GM13977 (cell line): ENCODE measurements around the gene RCOR1.

Experiments
- DNase-seq: peaks from one replicate; pipeline ENCODE4 v3.0.0; 2012; ENCODE audit warnings: low spot score
- in situ Hi-C: fragments of 300-500 bp; cut with MboI; formaldehyde crosslinking; loops from one replicate; pipeline ENCODE4 v1.12.0; 2022; ENCODE audit warnings: low sequenced_read_pairs, low pct_unique_long_range_greater_than_20kb, mixed read lengths, inconsistent platforms; ENCODE audit not compliant: unreplicated experiment
- TF ChIP-seq, protein P1 (sequence below): IDR thresholded peaks from 2 replicates; pipeline ENCODE4 v1.5.1; 2012; ENCODE audit warnings: mild to moderate bottlenecking, control low read depth; ENCODE audit not compliant: insufficient read depth; ENCODE audit errors: extremely low read depth, missing control alignments

The RCOR1 gene

DNA sequence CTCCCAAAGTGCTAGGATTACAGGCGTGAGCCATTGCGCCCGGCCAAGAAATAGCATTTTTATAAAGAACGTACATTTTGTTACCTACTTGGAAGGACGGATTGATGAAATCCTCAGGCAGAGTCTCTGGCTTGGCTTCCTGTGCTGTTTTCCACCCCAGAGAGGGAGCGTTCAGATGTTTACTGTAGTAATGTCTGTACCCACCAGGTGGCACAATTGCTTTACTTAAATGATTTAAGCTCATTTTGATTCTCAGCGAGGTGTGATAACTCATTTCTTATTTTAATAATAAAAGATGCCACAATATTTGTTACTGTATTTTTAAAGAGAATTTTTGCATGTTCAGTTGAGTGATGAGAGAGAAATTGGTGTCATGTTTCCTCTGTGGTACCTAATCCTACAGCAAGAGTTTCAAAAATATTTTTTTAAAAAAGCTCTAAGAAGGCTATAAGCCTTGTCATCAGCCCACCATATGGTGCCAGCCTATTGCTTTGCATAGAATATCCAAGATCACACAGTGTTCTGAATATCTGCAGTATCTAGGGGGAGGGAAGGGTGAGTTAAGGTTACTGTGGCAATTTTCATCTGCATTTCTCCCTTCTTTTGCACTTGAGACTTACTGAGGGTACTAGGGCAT lies 102.2 kb downstream of the RCOR1 start:
- peak; percentile 57 for DNase-seq
- in situ Hi-C loops, result loop anchor here (10.0 kb wide), 1 partner anchor 220 kb away; no protein-coding TSS in a partner anchor
- TF ChIP-seq, protein P1, sequence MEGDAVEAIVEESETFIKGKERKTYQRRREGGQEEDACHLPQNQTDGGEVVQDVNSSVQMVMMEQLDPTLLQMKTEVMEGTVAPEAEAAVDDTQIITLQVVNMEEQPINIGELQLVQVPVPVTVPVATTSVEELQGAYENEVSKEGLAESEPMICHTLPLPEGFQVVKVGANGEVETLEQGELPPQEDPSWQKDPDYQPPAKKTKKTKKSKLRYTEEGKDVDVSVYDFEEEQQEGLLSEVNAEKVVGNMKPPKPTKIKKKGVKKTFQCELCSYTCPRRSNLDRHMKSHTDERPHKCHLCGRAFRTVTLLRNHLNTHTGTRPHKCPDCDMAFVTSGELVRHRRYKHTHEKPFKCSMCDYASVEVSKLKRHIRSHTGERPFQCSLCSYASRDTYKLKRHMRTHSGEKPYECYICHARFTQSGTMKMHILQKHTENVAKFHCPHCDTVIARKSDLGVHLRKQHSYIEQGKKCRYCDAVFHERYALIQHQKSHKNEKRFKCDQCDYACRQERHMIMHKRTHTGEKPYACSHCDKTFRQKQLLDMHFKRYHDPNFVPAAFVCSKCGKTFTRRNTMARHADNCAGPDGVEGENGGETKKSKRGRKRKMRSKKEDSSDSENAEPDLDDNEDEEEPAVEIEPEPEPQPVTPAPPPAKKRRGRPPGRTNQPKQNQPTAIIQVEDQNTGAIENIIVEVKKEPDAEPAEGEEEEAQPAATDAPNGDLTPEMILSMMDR, result peak; percentile 61

DNA sequence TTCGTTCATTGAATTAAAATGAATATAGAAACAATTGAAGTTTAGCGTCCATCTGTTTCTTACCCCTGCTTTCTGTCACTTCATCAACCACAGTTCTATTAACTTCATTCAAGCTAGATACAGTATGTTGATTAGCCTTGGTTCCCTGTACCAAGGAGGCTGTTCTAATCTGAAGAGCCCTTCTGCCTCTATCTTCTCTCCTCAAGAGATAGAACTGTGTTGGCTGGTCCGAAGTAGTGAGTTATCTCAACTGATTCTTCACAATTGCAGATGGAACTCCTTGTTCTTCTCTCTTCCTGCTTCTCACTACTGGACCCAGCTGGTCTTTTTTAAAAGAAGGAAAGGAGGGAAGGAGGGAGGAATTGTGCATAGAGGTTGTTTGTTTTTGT lies 102.7 kb downstream of the RCOR1 start:
- TF ChIP-seq, protein P1, result no peak
- in situ Hi-C loops, result loop anchor here (10.0 kb wide), 1 partner anchor 220 kb away; no protein-coding TSS in a partner anchor
- no peak for DNase-seq

DNA sequence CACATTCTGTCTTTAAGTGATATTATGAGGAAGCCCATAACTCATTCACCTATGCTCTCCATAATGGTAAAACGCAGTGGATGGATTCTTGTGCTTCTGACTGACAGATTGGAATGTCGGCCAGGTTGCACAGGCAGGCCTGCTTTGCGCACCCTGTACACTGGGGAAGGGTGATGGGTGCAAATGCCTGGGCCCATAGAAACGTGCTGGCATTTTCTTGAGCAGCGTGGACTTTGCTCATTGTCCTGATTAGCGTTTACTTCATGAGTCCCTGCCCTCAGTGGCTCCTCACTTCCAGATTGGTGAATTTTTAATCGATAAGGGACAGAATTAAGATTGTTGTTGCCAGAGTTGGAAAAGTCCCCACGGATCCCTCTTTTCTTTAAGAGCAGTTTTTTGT lies 103.9 kb downstream of the RCOR1 start:
- DNase-seq, result no peak
- in situ Hi-C loops, result loop anchor here (10.0 kb wide), 1 partner anchor 218 kb away; no protein-coding TSS in a partner anchor
- TF ChIP-seq, protein P1, result no peak

GRCh38 chr14:102696856-102697495 lies 104.5 kb downstream of the RCOR1 start:
- no peak for DNase-seq
- in situ Hi-C loops, result loop anchor here (10.0 kb wide), 1 partner anchor 218 kb away; no protein-coding TSS in a partner anchor
- TF ChIP-seq, protein P1, result no peak

DNA sequence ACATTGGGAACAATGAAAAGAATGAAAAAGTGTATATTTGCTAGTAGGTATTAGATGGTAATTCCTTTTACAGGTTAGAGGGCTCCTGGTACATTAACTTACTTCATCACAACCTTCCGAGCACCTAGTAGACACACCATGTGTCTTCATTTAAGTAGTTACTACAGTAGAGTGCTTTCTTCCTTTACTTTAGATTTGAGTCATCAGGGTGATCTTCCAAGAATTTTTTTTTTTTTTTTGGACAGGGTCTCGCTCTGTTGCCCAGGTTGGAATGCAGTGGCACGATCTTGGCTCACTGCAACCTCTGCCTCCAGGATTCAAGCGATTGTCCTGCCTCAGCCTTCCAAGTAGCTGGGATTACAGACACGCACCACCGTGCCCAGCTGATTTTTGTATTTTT lies 105.1 kb downstream of the RCOR1 start:
- in situ Hi-C loops, result loop anchor here (10.0 kb wide), 1 partner anchor 217 kb away; no protein-coding TSS in a partner anchor

DNA sequence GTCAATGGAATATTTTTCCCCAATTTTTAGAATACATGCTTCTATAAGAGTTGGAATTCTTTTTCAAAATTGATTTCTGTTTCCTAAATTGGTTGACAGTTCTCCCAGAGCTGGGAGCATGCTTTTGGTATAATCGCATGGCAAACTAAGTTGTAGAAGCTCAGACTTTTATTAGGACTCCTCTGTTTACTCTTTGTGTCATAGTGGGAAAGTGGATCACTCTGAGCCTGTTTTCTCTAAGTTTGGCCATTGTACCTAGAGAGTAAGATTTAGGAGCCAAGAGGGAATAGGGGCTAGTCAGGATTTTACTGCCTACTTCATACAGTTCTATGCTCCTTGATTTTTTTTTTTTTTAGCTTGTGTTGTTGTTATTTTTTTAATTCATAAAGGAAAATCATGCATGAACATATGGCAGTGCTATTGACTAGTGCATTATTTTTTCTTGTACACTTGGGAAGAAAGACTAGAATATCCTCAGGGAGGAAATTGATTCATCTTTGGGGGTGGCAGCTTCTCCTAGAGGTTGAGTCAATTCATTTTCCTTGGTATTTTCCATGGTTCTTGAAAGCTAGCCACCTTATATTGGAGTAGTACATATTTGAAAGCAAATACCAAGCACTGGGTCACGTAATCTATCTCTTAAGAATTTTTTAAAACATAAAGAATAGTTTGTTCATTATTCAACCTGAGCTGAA lies 107.1 kb downstream of the RCOR1 start:
- no peak for DNase-seq
- TF ChIP-seq, protein P1, result no peak
- in situ Hi-C loops, result loop anchor here (10.0 kb wide), 1 partner anchor 215 kb away; no protein-coding TSS in a partner anchor

More for the DNA sequence above, 105.1 kb downstream of the RCOR1 start:
- no peak for DNase-seq
- TF ChIP-seq, protein P1, result no peak
